ENCODE results near the gene PFN4.
"Not testable (repeated sequence)": the region's sequence is repeated elsewhere in the genome, so short reads cannot be mapped to it uniquely, and the experiment has no call there.

The PFN4 gene, protein sequence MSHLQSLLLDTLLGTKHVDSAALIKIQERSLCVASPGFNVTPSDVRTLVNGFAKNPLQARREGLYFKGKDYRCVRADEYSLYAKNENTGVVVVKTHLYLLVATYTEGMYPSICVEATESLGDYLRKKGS

DNA sequence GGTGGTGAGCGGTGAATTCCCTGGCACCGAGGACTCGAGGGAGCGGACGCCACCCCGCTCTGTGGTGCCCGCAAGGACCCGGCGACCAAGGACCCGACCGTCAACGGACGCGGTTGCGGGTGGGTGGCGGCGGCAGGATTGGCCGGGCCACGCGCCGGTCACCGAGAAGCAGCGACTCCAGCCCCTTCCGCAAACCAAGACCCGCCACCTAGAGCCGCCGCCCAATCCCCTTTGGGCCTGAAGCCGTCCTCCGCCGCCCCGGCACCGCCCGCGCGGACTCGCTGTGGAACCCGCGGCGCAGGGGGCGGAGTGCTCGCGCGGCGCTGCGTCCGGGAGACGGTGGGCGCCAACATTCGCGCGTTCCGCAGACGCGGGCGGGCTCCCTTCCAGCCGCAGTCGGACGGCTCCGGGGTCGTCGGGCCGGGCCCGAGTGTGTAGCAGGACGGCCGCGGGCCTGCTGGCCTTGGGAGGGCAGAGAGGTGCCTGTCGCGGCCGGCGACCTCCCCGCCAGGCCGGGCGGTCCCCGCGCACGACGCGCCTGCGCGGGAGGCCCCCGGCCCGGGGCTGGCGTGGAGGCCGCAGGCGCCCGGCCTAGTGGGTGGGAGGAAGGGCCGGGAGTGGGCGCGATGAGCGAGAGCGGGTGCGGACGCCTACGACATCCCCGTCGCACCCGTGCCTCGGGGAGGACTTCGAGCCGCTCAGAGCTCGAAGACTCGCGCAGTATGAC lies at the start of gene PFN4, which contains the start of gene FAM228B:
Gene PFN4, minus strand, starts transcription at position 140 of the 727 bp plus-strand sequence. CDS start 799 bp downstream, outside the sequence.
Gene FAM228B, plus strand, starts transcription at position 275 of the 727 bp plus-strand sequence. CDS start 893 bp downstream, outside the sequence.
- DNase-seq (ENCODE audit: low read depth): peak; percentile 48

DNA sequence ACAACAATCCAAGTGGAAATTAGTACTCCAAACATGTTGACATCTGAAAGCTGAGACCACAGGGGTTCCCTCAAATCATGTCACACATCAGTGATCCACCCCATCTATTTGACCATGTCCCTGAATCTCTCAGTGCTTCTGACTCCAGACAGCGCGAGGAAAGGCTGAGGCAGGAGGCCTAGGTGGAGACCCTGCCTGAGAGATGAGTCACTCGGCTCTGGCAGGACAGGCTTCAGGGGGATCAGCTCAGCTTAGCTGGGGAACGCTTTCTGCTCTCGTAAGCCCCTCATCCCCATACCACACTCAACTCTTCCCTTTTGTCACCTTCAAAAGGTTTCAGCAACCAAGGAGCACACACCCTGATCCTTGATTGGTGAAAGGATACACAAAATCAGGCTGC lies 45.9 kb upstream of the PFN4 start:
- no peak for DNase-seq (ENCODE audit: low read depth)

DNA sequence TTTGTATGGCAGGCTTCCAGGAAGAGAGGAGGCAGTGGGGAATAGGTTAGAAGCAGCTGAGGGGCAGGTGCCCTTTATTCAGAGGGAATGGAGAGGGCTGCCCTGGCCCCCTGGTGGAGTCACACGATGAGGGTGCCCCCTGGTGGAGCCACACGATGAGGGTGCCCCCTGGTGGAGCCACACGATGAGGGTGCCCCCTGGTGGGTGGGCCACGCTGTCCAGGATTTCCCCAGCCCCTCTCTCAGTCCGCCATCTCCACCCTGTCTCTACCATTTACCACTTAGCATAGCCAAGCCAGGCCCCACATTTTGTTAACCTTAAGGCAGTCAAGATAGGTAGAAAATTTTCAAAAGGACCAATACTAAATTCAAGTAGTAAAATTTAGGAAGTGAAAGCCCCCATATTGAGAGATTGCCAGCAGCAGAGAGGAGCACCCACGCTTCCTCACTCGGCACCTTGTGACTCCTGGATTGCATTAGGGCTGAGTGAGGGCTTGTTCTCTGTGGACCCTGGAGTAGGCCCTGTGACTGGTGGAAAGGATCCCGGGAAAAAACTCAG lies 41.4 kb upstream of the PFN4 start:
- no peak for DNase-seq (ENCODE audit: low read depth)

DNA sequence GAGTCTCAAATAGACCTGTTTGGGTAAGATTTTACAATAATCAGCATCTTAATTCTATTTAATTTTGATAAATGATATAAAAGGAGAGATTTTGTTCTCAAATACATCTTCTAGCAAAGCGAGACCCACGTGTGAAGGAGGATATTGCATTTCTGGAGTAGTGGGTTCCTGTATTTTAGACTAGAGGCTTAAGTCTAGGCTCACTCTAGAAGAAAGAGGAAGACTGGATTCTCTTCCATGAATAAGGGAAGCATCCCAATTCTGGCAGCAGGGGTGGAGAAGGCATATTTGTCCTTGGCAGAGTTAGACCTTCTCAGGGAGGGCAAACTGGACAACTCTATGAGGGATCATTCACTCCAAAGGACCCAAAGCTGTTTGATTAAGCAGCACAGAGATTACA lies 40.5 kb upstream of the PFN4 start:
- DNase-seq (ENCODE audit: low read depth): no peak

DNA sequence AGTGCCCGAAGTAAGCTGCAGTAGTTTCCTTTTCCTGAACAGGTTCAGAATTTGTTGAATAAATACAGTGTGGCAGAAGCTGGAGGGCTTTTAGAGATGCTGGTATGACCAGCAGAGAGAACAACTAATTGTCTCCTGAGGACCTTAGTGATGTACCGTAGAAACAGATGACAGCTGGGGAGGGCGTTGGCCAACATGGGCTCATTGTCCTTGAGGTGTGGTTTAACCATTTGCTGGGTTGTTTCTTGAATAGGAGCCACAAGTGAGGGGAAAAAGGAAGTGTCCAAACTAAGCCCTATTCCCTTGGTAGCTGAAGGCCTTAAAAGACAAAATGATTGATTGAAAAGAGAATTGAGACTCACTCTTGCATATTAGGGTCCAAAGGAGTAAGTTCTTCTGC lies 40.1 kb upstream of the PFN4 start:
- no peak for DNase-seq (ENCODE audit: low read depth)

DNA sequence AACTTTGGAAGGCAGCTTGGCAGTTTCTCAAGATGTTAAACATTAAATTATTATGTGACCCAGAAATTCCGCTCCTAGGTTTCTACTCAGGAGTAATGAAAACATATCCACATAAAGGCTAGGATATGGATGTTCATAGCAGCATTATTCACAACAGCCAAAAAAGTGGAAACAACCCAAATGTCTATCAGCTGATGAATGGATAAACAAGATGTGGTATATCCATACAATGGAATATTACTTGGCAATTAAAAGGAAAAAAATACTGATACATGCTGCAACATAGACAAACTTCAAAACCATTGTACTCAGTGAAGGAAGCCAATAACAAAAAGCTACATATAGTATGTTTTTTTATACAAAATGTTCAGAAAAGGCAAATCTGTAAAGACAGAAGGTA lies 39.4 kb upstream of the PFN4 start:
- no peak for DNase-seq (ENCODE audit: low read depth)

DNA sequence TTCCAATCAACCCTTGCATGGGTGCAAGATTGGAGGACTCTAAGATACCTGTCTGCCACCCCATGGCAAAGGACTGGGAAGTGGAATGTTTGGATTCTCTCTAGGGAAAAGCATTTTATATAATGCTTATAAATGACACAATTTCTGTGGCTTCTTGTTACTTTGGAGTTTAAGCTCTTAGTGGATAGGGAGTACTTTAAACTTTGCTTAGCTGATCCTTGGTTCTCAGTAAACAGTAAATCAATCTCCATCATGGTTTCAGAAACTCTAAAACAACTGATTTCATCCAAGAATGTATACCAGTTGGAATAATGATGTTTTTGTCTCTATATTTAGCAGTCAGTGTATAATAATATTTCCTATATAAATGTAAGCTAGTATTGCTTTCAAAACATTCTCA lies 37.6 kb upstream of the PFN4 start:
- no peak for DNase-seq (ENCODE audit: low read depth)

DNA sequence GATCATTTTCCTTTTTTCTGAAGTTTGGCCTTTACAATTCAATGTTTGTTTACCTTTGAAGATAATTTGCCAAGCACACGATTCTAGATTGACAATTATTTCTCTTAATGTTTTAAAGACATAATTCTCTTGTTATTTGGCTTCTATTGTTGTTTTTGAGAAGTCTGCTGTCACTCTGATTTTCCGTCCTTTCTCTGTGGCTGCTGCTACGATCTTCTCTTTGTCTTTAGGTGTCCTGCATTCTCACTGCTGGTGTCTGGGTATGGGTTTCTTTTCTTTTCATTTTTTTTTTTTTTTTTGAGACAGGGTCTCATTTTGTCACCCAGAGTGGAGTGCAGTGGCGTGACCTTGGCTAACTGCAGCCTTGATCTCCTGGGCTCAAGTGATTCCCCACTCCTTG lies 36.6 kb upstream of the PFN4 start:
- DNase-seq (ENCODE audit: low read depth): no peak

DNA sequence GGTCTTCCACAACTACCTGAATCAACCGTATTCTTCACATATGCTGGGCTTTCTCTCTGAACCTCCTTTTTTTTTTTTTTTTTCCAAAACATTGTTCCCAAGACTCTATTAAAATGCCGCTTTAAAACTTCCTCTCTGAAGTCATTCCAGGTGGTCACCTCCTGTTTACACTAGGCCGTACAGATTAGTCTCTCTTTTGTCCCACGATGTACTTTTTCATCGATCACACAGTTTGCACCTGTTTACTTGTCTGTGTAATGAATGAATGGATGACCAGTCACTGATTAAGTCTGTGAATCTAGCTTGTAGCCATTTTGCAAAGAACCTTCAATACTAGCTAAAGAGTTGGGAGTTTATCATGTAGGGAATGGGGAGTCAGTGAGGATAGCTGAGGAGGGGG lies 35.0 kb upstream of the PFN4 start:
- no peak for DNase-seq (ENCODE audit: low read depth)

DNA sequence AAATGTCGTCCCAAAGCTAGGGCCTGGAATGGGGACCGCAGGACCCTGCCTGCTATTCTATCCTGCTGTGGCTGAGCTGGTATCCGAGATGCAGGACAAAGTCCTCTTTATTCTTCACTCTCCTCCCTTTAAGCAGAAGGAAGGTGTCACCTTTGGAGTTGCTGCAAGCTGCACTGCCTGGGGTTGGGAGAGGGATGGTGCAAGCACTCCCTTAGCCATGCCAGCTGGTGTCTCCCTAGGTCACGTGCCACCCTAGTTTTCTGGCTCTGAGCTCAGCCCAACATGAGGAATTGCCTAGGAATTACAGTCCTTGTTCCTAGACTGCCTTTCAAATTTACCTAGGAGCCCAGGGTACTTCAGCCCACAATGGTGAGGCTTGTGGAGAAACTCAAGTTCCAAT lies 30.3 kb upstream of the PFN4 start:
- no peak for DNase-seq (ENCODE audit: low read depth)

DNA sequence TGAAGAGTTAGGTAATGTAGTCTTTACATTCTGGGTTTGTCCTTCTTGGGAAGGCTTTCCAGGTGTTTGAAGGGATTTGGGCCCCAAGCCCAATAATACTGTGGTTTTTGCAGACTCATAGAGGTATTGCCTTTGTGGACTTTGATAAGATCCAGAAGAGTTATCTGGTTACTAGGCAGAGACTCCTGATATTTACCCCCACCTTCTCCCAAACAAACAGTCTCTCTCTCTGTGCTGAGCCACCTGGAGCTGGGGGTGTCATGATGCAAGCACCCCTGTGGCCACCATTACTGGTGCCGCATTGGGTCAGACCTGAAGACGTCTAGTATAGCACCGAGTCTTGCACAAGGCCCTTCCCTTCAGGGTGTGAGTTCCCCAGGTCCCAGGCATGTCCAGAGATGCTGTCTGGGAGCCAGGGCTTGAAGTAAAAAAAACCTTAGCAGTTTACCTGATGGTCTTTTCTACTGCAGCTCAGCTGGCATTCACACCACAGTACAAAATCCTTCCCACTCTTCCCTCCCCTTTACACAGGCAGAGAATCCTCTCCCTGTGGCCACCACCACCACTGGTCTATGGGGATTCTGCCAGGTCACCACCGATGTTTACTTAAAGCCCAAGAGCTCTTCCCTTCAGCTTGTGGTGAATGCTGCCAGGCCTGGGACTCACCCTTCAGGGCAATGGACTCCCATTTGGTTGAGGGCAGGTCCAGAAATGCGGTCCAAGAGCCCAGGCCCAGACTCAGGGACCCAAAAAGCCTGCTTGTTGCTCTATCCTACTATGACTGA lies 29.5 kb upstream of the PFN4 start:
- DNase-seq (ENCODE audit: low read depth): no peak

DNA sequence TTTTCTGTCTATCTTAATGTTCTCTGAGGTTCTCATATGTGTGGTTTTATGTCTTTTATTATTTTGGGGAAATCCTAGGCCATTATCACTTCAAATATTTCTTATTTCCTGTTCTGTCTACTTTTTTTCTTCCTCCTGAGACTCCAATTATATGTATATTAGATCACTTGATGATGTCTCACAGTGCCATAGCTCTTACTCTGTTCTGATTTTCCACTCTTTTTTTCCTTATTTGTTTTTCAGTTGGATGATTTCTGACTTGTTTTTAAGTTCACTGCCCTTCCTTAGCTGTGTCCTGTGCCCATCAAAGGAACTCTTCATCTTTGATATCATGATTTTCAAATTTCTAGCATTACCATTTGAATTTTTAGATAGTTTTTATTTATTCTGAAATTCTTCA lies 24.2 kb upstream of the PFN4 start:
- no peak for DNase-seq (ENCODE audit: low read depth)

DNA sequence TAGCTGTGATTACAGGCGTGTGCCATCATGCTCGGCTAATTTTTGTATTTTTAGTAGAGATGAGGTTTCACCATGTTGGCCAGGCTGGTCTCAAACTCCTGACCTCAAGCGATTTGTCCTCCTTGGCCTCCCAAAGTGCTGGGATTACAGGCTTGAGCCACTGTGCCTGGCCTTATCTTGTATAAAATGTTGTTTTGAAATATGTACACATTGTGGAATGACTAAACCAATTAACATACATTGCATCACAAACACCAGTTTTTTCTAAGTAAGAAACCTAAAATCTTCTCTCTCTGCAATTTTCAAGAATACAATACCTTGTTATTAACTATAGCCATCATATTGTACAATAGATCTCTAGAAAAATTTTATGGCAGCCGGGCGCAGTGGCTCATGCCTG lies 17.2 kb upstream of the PFN4 start:
- DNase-seq (ENCODE audit: low read depth): not testable (repeated sequence)

DNA sequence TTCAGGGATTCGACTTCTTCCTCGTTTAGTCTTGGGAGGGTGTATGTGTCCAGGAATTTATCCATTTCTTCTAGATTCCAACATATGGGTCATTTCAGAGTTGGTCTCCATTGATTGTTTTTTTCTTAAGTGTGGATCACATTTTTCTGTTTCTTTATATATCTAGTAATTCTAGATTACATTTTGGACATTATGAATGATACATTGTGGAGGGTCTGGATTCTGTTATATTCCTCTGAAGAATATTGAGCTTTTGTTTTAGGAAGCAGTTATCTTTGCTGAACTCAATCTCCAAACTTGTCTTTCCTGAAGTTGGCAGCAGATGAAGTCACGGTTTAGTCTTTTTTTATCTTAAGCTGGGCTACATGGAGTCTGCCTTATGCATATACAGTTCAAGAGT lies 9.4 kb upstream of the PFN4 start:
- no peak for DNase-seq (ENCODE audit: low read depth)

DNA sequence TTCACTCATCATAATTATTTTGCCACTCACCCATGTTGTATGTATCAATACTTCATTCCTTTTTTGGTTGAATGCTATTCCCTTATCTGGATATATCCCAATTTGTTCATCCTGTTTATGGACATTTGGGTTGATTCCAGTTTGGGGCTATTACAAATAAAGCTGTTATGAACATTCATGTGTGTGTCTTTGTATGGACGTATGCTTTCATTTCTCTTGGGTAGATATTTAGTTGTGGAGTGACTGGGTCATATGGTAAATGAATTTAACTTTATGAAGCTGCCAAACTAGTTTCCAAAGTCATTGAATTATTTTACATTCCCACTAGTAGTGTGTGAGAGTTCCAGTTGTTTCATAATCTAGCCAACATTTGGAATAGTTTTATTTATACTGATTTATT lies 2.8 kb upstream of the PFN4 start:
- DNase-seq (ENCODE audit: low read depth): no peak

DNA sequence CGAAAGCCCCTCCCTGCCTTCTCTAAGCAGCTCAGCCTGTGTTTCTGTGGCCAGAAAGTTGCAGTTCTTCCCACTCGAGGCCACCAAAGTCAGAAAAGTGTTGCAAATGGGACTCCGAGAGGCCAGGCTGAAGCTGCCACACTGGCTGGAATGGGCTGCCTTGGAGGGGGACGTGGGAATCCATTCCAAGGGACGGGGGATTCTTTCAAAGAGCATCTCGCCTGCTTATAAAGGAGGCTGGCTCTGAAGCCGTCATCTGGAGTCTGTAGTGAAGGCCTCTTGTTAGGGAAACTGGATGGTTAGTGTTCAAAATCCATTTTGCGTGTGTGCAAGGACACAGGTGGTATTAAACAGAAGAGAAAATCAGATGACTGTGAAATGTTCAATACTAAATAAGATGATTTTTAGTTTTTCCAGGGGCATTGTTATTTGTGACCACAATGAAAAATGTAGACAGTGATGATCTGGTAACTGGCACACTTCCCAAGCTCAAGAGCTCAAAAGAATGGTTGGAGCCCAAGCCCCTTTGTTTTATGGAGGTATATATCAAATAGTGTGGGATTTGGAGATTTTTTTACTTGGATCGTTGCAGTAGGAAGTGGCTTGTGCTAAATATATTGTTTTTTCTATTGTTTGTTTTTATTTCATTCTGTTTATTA lies 917 bp upstream of the PFN4 start:
- no peak for DNase-seq (ENCODE audit: low read depth)

DNA sequence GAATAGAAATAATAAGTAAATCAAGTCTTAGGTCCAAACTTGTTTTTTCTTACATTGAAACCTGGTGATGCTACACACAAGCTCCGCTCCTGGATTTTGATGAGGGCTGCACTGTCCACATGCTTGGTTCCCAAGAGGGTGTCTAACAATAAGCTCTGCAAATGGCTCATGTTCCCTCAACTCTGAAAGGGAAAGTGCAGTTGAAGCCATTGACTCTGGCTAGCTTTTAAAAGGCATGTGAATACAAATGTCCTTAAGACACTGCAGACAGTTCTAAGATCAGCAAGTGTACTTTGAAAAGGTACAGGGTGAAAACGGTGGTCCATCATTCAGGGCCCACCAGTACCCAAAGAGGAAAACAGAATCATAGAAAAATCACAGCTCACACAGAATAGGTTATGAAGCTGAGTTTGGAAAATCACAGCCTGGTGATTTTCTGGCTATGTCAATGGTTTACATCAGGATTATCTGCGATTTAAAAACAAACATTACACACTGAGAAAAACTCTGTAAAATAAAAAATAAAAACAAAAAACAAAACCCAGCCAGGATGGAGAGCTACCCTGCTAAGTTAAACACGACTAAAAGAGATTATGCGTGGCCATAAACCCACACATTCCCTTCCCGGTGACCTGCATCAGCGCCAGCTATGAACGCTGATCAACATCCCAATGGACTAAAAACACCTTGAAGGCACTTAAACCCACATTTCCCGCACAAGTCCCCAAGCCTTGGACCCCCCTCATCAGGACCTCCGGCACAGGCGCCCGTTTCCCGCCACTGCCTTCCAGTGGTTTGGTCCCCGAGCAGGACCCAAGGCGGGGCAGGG lies 554 bp downstream of the PFN4 start:
- no peak for DNase-seq (ENCODE audit: low read depth)

DNA sequence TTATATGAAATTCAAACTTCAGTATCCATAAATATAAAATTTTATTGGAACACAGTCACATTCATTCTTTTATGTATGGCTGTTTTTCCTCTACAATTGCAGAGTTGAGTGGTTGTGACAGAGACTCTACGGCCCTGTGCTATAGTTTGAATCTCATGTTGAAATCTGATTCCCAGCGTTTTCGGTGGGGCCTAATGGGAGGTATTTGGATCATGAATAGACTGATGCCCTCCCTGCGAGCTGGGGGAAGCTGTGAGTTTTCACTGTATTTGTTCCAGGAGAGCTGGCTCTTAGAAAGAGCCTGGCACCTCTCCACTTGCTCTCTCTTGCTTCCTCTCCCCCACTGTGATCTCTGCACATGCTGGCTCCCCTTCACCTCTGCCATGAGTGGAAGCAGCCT lies 1.7 kb downstream of the PFN4 start:
- DNase-seq (ENCODE audit: low read depth): no peak

DNA sequence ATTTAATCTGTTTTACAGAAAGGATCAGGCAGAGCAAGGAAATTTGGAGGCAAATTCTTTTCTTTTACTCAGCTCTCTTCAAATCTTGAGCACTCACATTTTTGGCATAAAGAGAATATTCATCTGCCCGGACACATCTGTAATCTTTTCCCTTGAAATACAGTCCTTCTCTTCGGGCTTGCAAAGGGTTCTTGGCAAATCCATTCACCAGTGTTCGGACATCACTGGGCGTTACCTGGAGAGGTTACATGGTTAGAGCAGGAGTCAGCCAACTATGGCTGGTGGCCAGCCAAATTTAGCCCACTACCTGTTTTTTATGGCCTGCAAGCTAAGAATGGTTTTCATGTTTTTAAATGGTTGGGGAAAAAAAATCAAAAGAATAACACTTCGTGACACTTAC lies 2.1 kb downstream of the PFN4 start:
- no peak for DNase-seq (ENCODE audit: low read depth)

DNA sequence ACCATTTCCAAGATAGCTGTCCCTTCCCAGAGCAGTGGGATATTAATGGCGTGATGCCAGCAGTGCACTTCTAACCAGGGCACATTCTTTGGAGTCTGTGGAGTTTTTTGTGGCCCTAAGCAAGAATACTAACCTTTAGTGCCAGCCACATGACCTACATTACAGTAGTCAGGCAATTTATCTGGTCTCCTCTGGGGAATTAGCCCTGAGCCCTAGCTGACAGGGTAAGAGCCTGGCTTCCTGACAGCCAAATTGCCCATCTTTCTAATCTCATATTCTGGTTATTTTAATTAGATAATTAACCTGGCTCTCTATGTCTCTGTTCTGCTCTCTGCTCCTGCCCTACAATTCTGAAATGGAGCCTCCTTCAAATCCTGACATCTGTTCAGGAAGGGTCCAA lies 5.2 kb downstream of the PFN4 start:
- DNase-seq (ENCODE audit: low read depth): no peak

DNA sequence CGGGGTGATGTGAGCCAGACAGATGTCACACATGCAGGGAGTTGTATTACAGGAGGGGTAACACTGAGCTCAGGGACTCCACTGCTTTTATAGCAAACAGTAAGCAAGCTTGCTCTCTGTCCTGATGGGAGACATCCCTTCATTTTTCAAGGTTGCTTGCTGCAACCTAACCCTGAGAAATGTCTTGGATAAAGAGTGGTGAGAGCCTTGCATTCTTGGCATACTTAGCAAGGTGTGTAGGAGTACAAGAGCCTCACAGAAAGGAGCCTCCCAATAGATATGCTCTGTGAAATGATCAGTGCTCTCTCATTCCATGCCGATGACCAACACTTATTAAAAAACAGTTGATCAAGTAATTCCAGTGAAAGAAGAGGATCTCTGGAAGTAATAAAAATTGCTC lies 8.1 kb downstream of the PFN4 start:
- no peak for DNase-seq (ENCODE audit: low read depth)

Measured in CMK (cell line).